Measurements from ENCODE around the gene UMAD1. TPM values are rescaled to one million over a fixed set of nuclear protein-coding genes. Genes with fewer than 3 reads are reported as not detected.

UMAD1 gene
- total and polyA plus RNA-seq, 10 donors = 7.6 to 21.2 (median 14.2) TPM

DNA sequence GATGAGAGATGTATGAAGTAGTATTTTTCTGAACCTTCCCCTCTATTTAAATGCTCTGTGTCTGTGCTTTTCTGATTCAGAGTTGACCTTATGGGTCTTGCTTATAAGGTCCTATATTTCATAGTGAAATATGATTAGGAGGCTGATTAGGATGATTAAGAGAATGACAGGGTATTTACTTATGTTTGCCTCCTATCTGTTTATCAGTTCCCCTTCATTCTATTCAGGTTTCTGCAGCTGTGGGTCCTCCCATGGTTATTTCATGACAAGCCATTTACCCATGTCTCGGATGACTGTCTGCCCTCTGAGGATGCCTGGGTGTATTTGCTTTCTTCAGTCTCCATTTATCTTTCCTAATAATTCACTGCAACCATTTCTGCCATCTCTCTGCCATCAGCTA is 61.0 kb downstream of the UMAD1 start:
- no peak overlapping the region for H3K27ac ChIP-seq
- WGBS, 5 donors = 70 to 94% (median 91%) methylated on average over 1 of the region's 1 CpG
- H3K4me1 ChIP-seq = peaks cover 0 to 68% (median 14%) of the 10 kb centered on the region in 6 donors
- intact Hi-C loops (cut with DNase I; ENCODE audit: low total_unique reads) = no loop called here
- no peaks in the 10 kb centered on the region for H3K27me3 ChIP-seq (replicated peaks in 1 of 7)
- H3K9me3 ChIP-seq = no peaks in the 10 kb centered on the region
- TF ChIP-seq, protein P1, sequence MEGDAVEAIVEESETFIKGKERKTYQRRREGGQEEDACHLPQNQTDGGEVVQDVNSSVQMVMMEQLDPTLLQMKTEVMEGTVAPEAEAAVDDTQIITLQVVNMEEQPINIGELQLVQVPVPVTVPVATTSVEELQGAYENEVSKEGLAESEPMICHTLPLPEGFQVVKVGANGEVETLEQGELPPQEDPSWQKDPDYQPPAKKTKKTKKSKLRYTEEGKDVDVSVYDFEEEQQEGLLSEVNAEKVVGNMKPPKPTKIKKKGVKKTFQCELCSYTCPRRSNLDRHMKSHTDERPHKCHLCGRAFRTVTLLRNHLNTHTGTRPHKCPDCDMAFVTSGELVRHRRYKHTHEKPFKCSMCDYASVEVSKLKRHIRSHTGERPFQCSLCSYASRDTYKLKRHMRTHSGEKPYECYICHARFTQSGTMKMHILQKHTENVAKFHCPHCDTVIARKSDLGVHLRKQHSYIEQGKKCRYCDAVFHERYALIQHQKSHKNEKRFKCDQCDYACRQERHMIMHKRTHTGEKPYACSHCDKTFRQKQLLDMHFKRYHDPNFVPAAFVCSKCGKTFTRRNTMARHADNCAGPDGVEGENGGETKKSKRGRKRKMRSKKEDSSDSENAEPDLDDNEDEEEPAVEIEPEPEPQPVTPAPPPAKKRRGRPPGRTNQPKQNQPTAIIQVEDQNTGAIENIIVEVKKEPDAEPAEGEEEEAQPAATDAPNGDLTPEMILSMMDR (IDR thresholded peaks at IDR 0.05 in 8 of 11, conservative IDR thresholded peaks at IDR 0.05 in 3 of 11) = no peak
- TF ChIP-seq POLR2AphosphoS5 (IDR thresholded peaks at IDR 0.05) = no peak
- TF ChIP-seq POLR2A (IDR thresholded peaks at IDR 0.05) = no peak
- no peak overlapping the region for H3K4me3 ChIP-seq
- no peaks in the 10 kb centered on the region for H3K36me3 ChIP-seq
- DNase-seq = no peak

DNA sequence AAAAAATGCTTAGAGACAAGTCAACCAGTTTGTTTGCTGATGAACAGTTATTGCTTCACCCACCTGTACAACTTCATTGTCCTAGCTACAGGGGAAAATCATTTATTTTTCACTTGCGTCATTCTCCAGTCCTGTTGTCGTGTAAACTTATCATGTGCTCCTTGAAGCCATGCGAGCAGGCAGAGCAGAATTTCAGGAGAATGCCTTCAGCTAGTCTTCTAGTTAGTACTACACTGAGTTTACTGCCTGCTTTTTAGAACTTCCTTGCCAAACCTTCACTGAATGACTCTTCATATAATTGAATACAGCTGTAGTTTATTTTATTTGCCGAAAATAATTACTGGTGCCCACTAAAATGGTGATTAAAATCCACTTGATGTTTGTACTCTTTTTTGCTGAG is 62.3 kb downstream of the UMAD1 start:
- WGBS, 5 donors = 84 to 93% (median 88%) methylated on average over 4 of the region's 4 CpGs
- Histone ChIP-seq H3K4me3 (no peak overlapping the region), H3K27me3 (replicated peaks in 1 of 7) (no peaks in the 10 kb centered on the region), H3K4me1 (peaks cover 0 to 65% (median 11%) of the 10 kb centered on the region in 6 donors), H3K9me3 (no peaks in the 10 kb centered on the region), H3K36me3 (no peaks in the 10 kb centered on the region), H3K27ac (no peak overlapping the region)
- TF ChIP-seq, protein P1 (IDR thresholded peaks at IDR 0.05 in 8 of 11, conservative IDR thresholded peaks at IDR 0.05 in 3 of 11) = no peak
- intact Hi-C loops (cut with DNase I; ENCODE audit: low total_unique reads) = no loop called here
- DNase-seq = no peak

DNA sequence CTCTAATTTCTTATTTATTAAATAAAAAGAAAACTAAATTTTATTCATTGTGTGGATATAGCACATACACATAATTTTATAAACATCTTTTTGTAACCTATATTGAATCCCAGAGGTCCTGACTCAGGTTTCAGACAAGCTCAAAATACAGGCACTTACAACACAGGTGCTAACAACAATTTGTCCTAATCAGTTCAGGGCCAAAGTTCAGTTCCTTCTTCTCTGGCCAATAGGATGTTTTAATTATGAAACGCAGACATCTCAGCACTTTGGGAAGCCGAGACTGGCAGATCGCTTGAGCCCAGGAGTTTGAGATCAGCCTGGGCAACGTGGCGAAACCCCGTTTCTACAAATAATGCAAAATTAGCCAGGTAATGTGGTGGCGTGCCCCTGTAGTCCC is 62.9 kb downstream of the UMAD1 start:
- TF ChIP-seq POLR2A (IDR thresholded peaks at IDR 0.05) (no peak), POLR2AphosphoS5 (IDR thresholded peaks at IDR 0.05) (no peak)
- TF ChIP-seq, protein P1 (IDR thresholded peaks at IDR 0.05 in 8 of 11, conservative IDR thresholded peaks at IDR 0.05 in 3 of 11) = no peak
- Histone ChIP-seq H3K9me3 (no peaks in the 10 kb centered on the region), H3K4me1 (peaks cover 0 to 59% (median 11%) of the 10 kb centered on the region in 6 donors), H3K4me3 (no peak overlapping the region), H3K36me3 (no peaks in the 10 kb centered on the region), H3K27me3 (replicated peaks in 1 of 7) (no peaks in the 10 kb centered on the region), H3K27ac (no peak overlapping the region)
- 88 to 99% (median 96%) methylated on average over 7 of the region's 7 CpGs for WGBS, 5 donors
- intact Hi-C loops (cut with DNase I; ENCODE audit: low total_unique reads) = no loop called here
- DNase-seq = no peak

DNA sequence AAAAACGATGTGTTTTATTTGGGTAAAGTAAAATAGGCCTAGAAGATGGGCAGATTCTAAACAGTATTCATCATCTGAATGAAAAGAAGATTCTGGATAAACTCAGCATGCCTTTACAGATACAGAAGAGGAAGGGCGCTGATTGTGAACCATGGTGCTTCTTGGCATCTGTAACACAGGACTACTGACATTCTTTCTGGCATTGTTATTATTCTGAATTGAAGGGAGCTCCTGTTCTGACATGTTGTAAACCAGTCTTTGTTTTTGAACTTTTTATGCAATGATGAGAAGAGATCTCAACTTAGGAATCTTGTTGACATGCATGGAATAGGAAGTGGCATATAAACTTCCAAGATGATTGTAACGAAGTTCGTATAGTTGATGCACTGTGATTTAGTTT is 64.3 kb downstream of the UMAD1 start:
- H3K27ac ChIP-seq = no peak overlapping the region
- intact Hi-C loops (cut with DNase I; ENCODE audit: low total_unique reads) = no loop called here
- peaks cover 0 to 52% (median 8%) of the 10 kb centered on the region in 6 donors for H3K4me1 ChIP-seq
- no peaks in the 10 kb centered on the region for H3K27me3 ChIP-seq (replicated peaks in 1 of 7)
- no peak for DNase-seq
- 93 to 96% (median 95%) methylated on average over 4 of the region's 4 CpGs for WGBS, 5 donors
- no peaks in the 10 kb centered on the region for H3K36me3 ChIP-seq
- H3K9me3 ChIP-seq = no peaks in the 10 kb centered on the region
- H3K4me3 ChIP-seq = no peak overlapping the region
- TF ChIP-seq, protein P1 (IDR thresholded peaks at IDR 0.05 in 8 of 11, conservative IDR thresholded peaks at IDR 0.05 in 3 of 11) = no peak
- TF ChIP-seq POLR2A (IDR thresholded peaks at IDR 0.05) (no peak), POLR2AphosphoS5 (IDR thresholded peaks at IDR 0.05) (no peak)
